BE2C (cell line): ENCODE data around the gene MBOAT7.
A peak's percentile ranks its signal among the peaks of the same experiment; 100 is the strongest.

Experiments
- DNase-seq: peaks from one replicate; pipeline ENCODE4 v3.0.0-alpha.2; 2020
- H3K27me3 ChIP-seq: fragments of 250-450 bp; sonication (Bioruptor Pico); 2 replicates; pipeline ENCODE4 v1.5.1; 2020; ENCODE audit warnings: mild to moderate bottlenecking
- H3K36me3 ChIP-seq: fragments of 250-450 bp; sonication (Bioruptor Pico); 2 replicates; pipeline ENCODE4 v1.5.1; 2020; ENCODE audit warnings: mild to moderate bottlenecking
- H3K4me1 ChIP-seq: fragments of 250-450 bp; sonication (Bioruptor Pico); 2 replicates; pipeline ENCODE4 v1.5.1; 2020
- H3K4me3 ChIP-seq: 2 replicates; pipeline ENCODE4 v1.5.1; 2011; ENCODE audit warnings: low read depth, low read length
- H3K9me3 ChIP-seq: fragments of 250-450 bp; sonication (Bioruptor Pico); 2 replicates; pipeline ENCODE4 v1.5.1; 2020
- CTCF ChIP-seq: IDR thresholded peaks from 2 replicates; pipeline ENCODE4 v1.5.1; 2012; ENCODE audit warnings: mild to moderate bottlenecking, low read depth, low read length

MBOAT7 gene

GRCh38 chr19:54162241-54162805, 27.1 kb downstream of the MBOAT7 start:
- peak overlapping the region; percentile 29; the same call in 1 of the 2 replicates for H3K4me3 ChIP-seq
- H3K27me3 ChIP-seq = no peaks in the 10 kb centered on the region
- TF ChIP-seq CTCF = no peak
- H3K36me3 ChIP-seq = peaks cover 8% of the 10 kb centered on the region
- DNase-seq = peak; percentile 82
- H3K9me3 ChIP-seq = no peaks in the 10 kb centered on the region
- H3K4me1 ChIP-seq = no peaks in the 10 kb centered on the region

GRCh38 chr19:54160854-54161253, 28.5 kb downstream of the MBOAT7 start:
- TF ChIP-seq CTCF = no peak
- DNase-seq = no peak
- peaks cover 23% of the 10 kb centered on the region for H3K36me3 ChIP-seq
- no peaks in the 10 kb centered on the region for H3K9me3 ChIP-seq
- no peaks in the 10 kb centered on the region for H3K4me1 ChIP-seq
- no peaks in the 10 kb centered on the region for H3K27me3 ChIP-seq
- H3K4me3 ChIP-seq = peak overlapping the region; percentile 86

GRCh38 chr19:54160182-54160811, 29.1 kb downstream of the MBOAT7 start:
- TF ChIP-seq CTCF = no peak
- Histone ChIP-seq H3K4me3 (peak overlapping the region; percentile 86), H3K27me3 (no peaks in the 10 kb centered on the region), H3K4me1 (no peaks in the 10 kb centered on the region), H3K36me3 (peaks cover 28% of the 10 kb centered on the region), H3K9me3 (no peaks in the 10 kb centered on the region)
- no peak for DNase-seq

GRCh38 chr19:54159352-54160181, 29.8 kb downstream of the MBOAT7 start, which contains the start of gene LENG1:
Gene LENG1 (minus strand): TSS chr19:54159721. CDS start chr19:54159695, 26 bp downstream.
- Histone ChIP-seq H3K4me3 (peak within 1 kb of the TSS; percentile 86), H3K9me3 (no peaks in the 10 kb centered on the region), H3K36me3 (peaks cover 36% of the 10 kb centered on the region), H3K27me3 (no peaks in the 10 kb centered on the region), H3K4me1 (no peaks in the 10 kb centered on the region)
- peak; percentile 7; the same call in 1 of the 2 replicates for TF ChIP-seq CTCF
- DNase-seq = peak; percentile 99

GRCh38 chr19:54158812-54159351, 30.5 kb downstream of the MBOAT7 start:
- H3K36me3 ChIP-seq = peaks cover 41% of the 10 kb centered on the region
- peak overlapping the region; percentile 84 for H3K4me3 ChIP-seq
- no peaks in the 10 kb centered on the region for H3K4me1 ChIP-seq
- no peak for DNase-seq
- no peak for TF ChIP-seq CTCF
- H3K9me3 ChIP-seq = no peaks in the 10 kb centered on the region
- no peaks in the 10 kb centered on the region for H3K27me3 ChIP-seq
